GM12864 (cell line): ENCODE results near the gene CTIF.

Experiments
- DNase-seq: peaks from one replicate; pipeline ENCODE4 v3.0.0-alpha.2; 2011; ENCODE audit warnings: low read depth
- H3K4me3 ChIP-seq: 2 replicates; pipeline ENCODE4 v1.5.1; 2011; ENCODE audit warnings: mild to moderate bottlenecking, low read depth, low read length, control low read depth
- CTCF ChIP-seq: IDR thresholded peaks from 2 replicates; pipeline ENCODE4 v1.5.1; 2011; ENCODE audit warnings: low read depth, mild to moderate bottlenecking, moderate library complexity, low read length, control low read depth, inconsistent platforms; ENCODE audit errors: missing control alignments

Gene CTIF

GRCh38 chr18:48885266-48885923, 346.6 kb downstream of the CTIF start:
- TF ChIP-seq CTCF = no peak
- no peak for DNase-seq
- H3K4me3 ChIP-seq = no peak overlapping the region

- no peak overlapping the region for H3K4me3 ChIP-seq
These were observed 347.1 kb downstream of the CTIF start for GRCh38 chr18:48885924-48886400.

GRCh38 chr18:48886520-48887293, 347.9 kb downstream of the CTIF start:
- no peak overlapping the region for H3K4me3 ChIP-seq
- no peak for TF ChIP-seq CTCF
- DNase-seq = no peak

More at GRCh38 chr18:48885924-48886400, 347.1 kb downstream of the CTIF start:
- DNase-seq = no peak
- no peak for TF ChIP-seq CTCF

GRCh38 chr18:48887294-48887904, 348.6 kb downstream of the CTIF start:
- no peak for TF ChIP-seq CTCF
- DNase-seq = no peak
- H3K4me3 ChIP-seq = no peak overlapping the region

GRCh38 chr18:48887905-48888772, 349.3 kb downstream of the CTIF start:
- TF ChIP-seq CTCF = no peak
- H3K4me3 ChIP-seq = no peak overlapping the region
- no peak for DNase-seq

- DNase-seq = no peak
- no peak for TF ChIP-seq CTCF
- H3K4me3 ChIP-seq = no peak overlapping the region
These were observed 349.9 kb downstream of the CTIF start for GRCh38 chr18:48888773-48889080.
